Progenitor cell of endocrine pancreas (in vitro differentiated cells): ENCODE results near the gene SYNE2. TPM values are rescaled to one million over a fixed set of nuclear protein-coding genes. Genes with fewer than 3 reads are reported as not detected.

ENCODE experiments used
- DNase-seq: peaks from one replicate; pipeline ENCODE4 v3.0.0; 2021; ENCODE audit warnings: low spot score; ENCODE audit not compliant: unreplicated experiment
- H3K27ac Mint-ChIP-seq: 2 replicates; pipeline ENCODE4 v1.8.0; 2021; ENCODE audit warnings: mild to moderate bottlenecking, moderate library complexity, mixed read lengths
- H3K27me3 Mint-ChIP-seq: 2 replicates; pipeline ENCODE4 v1.8.0; 2021; ENCODE audit warnings: mixed read lengths
- H3K36me3 Mint-ChIP-seq: 2 replicates; pipeline ENCODE4 v1.8.0; 2022; ENCODE audit warnings: mixed read lengths; ENCODE audit not compliant: insufficient read depth
- H3K4me1 Mint-ChIP-seq: 2 replicates; pipeline ENCODE4 v1.8.0; 2021; ENCODE audit warnings: low read depth, mixed read lengths
- H3K4me3 Mint-ChIP-seq: 2 replicates; pipeline ENCODE4 v1.8.0; 2021; ENCODE audit warnings: low read depth, mild to moderate bottlenecking, moderate library complexity, mixed read lengths
- H3K9me3 Mint-ChIP-seq: 2 replicates; pipeline ENCODE4 v1.8.0; 2021; ENCODE audit warnings: low read depth, mixed read lengths
- total RNA-seq: library from RNA; stranded (reverse); gene quantifications from 2 replicates; pipeline ENCODE4 v1.2.1, GENCODE V29; 2021
- TF ChIP-seq, protein P1 (sequence below): fragments of 200-600 bp; sonication (generic); IDR thresholded peaks from one replicate; pipeline ENCODE4 v1.5.0; 2021; ENCODE audit warnings: antibody characterized with exemption, mild to moderate bottlenecking; ENCODE audit not compliant: unreplicated experiment

SYNE2 gene
- total RNA-seq, 1 donor from 2014 or later, result 108 TPM

DNA sequence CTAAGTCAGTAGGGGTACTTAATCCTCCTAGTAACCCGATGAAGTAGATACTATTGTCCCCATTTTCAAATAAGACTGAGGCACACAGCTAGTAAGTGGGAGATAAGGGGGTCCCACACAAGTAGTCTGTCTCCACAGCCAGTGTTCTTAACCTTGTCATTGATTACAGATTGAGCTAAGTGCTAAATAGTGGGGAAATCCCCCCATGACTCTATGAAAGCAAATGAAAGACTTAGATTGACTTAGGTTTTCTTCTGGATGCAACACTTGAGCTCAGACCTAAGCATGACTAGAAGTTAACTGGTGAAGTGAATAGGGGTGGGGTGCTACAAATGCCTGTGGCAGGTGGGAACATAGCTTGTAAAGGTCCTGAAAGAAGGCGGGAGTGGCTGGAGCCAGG, 73.8 kb downstream of the SYNE2 start:
- H3K4me1 Mint-ChIP-seq, result peaks cover 19% of the 10 kb centered on the region
- no peak overlapping the region for H3K4me3 Mint-ChIP-seq
- no peaks in the 10 kb centered on the region for H3K27me3 Mint-ChIP-seq
- peaks cover 19% of the 10 kb centered on the region for H3K36me3 Mint-ChIP-seq
- H3K9me3 Mint-ChIP-seq, result peaks cover 3% of the 10 kb centered on the region
- DNase-seq, result no peak
- TF ChIP-seq, protein P1, sequence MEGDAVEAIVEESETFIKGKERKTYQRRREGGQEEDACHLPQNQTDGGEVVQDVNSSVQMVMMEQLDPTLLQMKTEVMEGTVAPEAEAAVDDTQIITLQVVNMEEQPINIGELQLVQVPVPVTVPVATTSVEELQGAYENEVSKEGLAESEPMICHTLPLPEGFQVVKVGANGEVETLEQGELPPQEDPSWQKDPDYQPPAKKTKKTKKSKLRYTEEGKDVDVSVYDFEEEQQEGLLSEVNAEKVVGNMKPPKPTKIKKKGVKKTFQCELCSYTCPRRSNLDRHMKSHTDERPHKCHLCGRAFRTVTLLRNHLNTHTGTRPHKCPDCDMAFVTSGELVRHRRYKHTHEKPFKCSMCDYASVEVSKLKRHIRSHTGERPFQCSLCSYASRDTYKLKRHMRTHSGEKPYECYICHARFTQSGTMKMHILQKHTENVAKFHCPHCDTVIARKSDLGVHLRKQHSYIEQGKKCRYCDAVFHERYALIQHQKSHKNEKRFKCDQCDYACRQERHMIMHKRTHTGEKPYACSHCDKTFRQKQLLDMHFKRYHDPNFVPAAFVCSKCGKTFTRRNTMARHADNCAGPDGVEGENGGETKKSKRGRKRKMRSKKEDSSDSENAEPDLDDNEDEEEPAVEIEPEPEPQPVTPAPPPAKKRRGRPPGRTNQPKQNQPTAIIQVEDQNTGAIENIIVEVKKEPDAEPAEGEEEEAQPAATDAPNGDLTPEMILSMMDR, result no peak
- no peak overlapping the region for H3K27ac Mint-ChIP-seq

DNA sequence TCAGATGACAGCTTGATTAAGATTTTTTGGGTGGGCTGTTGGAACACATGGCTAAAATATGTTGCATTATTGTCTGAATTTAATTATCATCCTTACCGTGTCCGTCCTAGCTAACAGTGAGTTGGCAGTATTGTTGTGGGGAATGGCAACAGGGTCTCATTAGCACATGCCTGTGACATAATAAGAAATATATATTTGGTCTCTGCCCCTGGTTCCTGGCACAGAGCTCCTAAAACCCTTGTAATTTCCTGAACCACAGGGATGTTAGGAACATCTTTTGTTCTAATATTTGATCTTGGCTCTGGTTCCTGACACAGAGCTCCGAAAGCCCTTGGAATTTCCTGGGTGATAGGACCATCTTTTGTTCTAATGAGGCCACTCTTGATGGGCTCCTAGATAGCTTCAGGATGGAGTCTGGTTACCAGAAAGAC, 76.0 kb downstream of the SYNE2 start:
- TF ChIP-seq, protein P1, result no peak
- Mint-ChIP-seq H3K9me3 (peaks cover 3% of the 10 kb centered on the region), H3K4me3 (no peak overlapping the region), H3K4me1 (peaks cover 12% of the 10 kb centered on the region), H3K27me3 (no peaks in the 10 kb centered on the region), H3K27ac (no peak overlapping the region), H3K36me3 (peaks cover 17% of the 10 kb centered on the region)
- no peak for DNase-seq

DNA sequence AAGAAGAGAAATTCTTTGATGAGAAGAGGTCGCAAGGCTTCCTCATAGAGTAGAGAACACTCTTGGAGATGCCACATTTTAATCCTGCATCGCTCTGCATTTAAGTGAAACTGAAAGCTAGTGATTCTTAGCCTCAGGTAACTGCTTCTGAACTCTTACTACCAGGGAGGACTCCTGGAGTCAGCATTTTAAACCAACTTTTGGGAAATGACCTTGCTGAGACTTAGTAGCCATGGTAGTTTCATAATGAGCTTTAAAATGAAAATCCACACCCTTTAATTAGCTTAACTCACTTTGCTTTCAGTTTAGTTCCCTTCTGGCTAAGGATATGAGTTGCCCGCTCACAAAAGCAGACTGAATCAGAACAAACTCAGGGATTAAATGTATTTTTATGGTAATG, 80.3 kb downstream of the SYNE2 start:
- TF ChIP-seq, protein P1, result no peak
- Mint-ChIP-seq H3K4me1 (peaks cover 8% of the 10 kb centered on the region), H3K36me3 (peaks cover 3% of the 10 kb centered on the region), H3K4me3 (no peak overlapping the region), H3K27me3 (no peaks in the 10 kb centered on the region), H3K9me3 (no peaks in the 10 kb centered on the region), H3K27ac (no peak overlapping the region)
- DNase-seq, result no peak

DNA sequence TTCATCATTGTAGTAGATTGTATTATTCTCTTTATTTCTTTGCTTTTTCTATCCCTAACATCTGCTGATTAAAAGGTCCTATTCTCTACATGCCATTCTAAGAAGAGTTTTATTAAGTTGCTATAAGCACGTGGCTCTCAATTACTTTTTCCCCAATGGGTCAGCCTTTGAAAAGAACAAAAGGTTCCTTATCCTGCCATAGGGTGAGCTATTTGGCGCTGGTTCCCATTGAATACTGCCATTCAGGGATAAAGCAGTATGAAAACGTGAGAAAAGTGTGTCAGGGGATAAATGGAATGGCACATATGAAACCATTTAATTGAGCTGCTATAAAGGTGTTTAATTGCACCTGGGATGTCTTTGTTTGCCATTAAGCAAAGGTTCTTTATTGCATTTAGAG, 80.9 kb downstream of the SYNE2 start:
- Mint-ChIP-seq H3K4me3 (no peak overlapping the region), H3K27ac (no peak overlapping the region), H3K9me3 (no peaks in the 10 kb centered on the region), H3K27me3 (no peaks in the 10 kb centered on the region), H3K4me1 (peaks cover 2% of the 10 kb centered on the region), H3K36me3 (peaks cover 2% of the 10 kb centered on the region)
- DNase-seq, result no peak
- TF ChIP-seq, protein P1, result no peak

DNA sequence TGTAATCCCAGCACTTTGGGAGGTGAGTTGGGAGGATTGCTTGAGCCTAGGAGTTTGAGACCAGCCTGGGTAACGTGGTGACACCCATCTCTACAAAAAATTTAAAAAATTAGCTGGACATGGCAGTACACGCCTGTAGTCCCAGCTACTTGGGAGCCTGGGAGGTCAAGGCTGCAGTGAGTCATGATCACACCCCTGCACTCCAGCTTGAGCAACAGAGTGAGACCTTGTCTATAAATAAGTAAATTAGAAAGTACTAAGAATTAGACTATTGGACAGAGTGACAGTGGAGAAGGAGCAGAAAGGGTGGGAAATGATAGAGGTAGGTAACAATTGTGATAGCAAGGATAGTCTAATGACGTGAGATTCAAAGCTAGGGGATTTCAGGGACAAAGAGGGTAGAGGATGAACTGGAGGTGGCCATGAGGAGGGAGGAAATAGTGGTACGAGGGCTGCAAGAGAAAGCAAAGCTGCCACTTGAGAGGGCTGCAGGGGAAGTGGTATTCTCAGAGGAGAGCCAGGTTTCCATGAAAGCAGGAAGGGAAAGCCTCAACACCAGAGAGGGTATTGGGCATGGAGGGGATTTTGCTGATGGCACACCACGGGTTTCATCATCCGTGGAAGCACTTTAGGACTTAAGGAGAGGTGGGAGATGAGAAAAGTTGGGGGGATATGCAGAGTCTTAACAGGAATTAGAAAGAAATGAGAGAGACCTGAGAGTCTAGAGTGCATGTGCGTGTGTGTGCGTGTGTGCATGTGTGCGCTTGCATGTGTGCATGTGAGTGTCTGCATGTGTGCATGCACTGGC, 85.6 kb downstream of the SYNE2 start:
- Mint-ChIP-seq H3K27ac (no peak overlapping the region), H3K36me3 (peaks cover 6% of the 10 kb centered on the region), H3K4me1 (peaks cover 2% of the 10 kb centered on the region), H3K27me3 (no peaks in the 10 kb centered on the region), H3K9me3 (no peaks in the 10 kb centered on the region), H3K4me3 (no peak overlapping the region)
- no peak for DNase-seq
- TF ChIP-seq, protein P1, result no peak
